WERI-Rb-1 (cell line): ENCODE results near the gene RTN4.

Experiments used
- DNase-seq: peaks from one replicate; pipeline ENCODE4 v3.0.0-alpha.2; 2020
- H3K27ac ChIP-seq: fragments of 250-450 bp; sonication (Bioruptor Pico); 2 replicates; pipeline ENCODE4 v1.5.1; 2020; ENCODE audit warnings: mild to moderate bottlenecking, moderate library complexity
- H3K27me3 ChIP-seq: fragments of 250-450 bp; sonication (Bioruptor Pico); 2 replicates; pipeline ENCODE4 v1.5.1; 2021; ENCODE audit warnings: mild to moderate bottlenecking, low read depth, moderate library complexity; ENCODE audit not compliant: insufficient read depth, severe bottlenecking
- H3K36me3 ChIP-seq: fragments of 250-450 bp; sonication (Bioruptor Pico); 2 replicates; pipeline ENCODE4 v1.5.1; 2020; ENCODE audit warnings: mild to moderate bottlenecking, moderate library complexity
- H3K4me3 ChIP-seq: 2 replicates; pipeline ENCODE4 v1.5.1; 2011; ENCODE audit warnings: low read depth, mild to moderate bottlenecking, control low read depth, low read length
- H3K9me3 ChIP-seq: fragments of 250-450 bp; sonication (Bioruptor Pico); 2 replicates; pipeline ENCODE4 v1.5.1; 2021; ENCODE audit warnings: mild to moderate bottlenecking, moderate library complexity; ENCODE audit not compliant: severe bottlenecking
- TF ChIP-seq, protein P1 (sequence below): IDR thresholded peaks from 2 replicates; pipeline ENCODE4 v1.5.1; 2011; ENCODE audit warnings: low read depth, mild to moderate bottlenecking, control low read depth, inconsistent platforms, low read length

RTN4 gene

DNA sequence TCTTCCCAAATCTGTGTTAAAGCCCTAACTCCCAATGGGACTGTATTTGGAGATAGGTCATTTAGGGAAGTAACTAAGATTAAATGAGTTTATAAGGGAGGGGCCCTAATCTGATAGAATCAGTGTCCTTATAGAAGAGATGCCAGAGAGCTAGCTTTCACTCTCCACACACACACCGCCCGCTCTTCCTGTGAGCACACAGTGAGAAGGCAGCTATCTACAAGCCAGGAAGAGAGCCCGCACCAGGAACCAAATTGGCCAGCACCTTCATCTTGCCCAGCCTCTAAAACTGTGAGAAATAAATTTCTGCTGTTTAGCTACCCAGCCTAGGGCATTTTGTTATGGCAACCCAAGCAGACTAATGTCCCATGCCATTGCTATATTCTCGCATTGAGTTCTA lies 125.2 kb downstream of the RTN4 start:
- H3K36me3 ChIP-seq: no peaks in the 10 kb centered on the region
- TF ChIP-seq, protein P1, sequence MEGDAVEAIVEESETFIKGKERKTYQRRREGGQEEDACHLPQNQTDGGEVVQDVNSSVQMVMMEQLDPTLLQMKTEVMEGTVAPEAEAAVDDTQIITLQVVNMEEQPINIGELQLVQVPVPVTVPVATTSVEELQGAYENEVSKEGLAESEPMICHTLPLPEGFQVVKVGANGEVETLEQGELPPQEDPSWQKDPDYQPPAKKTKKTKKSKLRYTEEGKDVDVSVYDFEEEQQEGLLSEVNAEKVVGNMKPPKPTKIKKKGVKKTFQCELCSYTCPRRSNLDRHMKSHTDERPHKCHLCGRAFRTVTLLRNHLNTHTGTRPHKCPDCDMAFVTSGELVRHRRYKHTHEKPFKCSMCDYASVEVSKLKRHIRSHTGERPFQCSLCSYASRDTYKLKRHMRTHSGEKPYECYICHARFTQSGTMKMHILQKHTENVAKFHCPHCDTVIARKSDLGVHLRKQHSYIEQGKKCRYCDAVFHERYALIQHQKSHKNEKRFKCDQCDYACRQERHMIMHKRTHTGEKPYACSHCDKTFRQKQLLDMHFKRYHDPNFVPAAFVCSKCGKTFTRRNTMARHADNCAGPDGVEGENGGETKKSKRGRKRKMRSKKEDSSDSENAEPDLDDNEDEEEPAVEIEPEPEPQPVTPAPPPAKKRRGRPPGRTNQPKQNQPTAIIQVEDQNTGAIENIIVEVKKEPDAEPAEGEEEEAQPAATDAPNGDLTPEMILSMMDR: no peak
- no peak overlapping the region for H3K4me3 ChIP-seq
- H3K27ac ChIP-seq: no peak overlapping the region
- H3K9me3 ChIP-seq: peaks cover 7% of the 10 kb centered on the region
- no peaks in the 10 kb centered on the region for H3K27me3 ChIP-seq
- DNase-seq: no peak

DNA sequence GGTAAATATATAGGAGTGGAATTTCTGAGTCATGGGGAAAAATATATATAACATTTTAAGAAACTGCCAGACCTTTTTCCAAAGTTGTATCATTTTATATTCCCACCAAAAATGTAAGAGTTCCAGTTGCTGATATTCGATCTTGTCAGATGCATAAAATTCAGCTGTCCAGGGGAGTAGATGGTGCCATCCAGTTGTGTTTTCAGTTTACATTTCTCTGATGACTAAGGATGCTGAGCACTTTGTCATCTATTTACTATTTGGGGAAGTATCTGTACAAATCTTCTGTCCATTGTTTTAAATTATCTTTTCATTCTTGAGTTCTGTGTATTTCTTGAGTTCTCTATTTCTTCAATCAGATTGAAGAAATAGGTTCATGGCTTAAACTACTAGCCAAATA lies 126.1 kb downstream of the RTN4 start:
- Histone ChIP-seq H3K4me3 (no peak overlapping the region), H3K36me3 (no peaks in the 10 kb centered on the region), H3K9me3 (peaks cover 7% of the 10 kb centered on the region), H3K27me3 (no peaks in the 10 kb centered on the region), H3K27ac (no peak overlapping the region)
- TF ChIP-seq, protein P1: no peak
- DNase-seq: no peak
